SK-N-SH treated with all-trans-retinoic acid at 6 μM for 48 hours (cell line): ENCODE results near the gene ACBD6.
"Not testable (repeated sequence)": the region's sequence is repeated elsewhere in the genome, so short reads cannot be mapped to it uniquely, and the experiment has no call there.

Experiments
- ZFP30 ChIP-seq: fragments of 450-650 bp; formaldehyde crosslinking; IDR thresholded peaks from 2 replicates; pipeline ENCODE4 v1.5.0; 2022; ENCODE audit warnings: mild to moderate bottlenecking, moderate library complexity
- TF ChIP-seq, protein P1 (sequence below): fragments of 250-450 bp; sonication (Bioruptor Pico); IDR thresholded peaks from 2 replicates; pipeline ENCODE4 v1.8.0; 2021; ENCODE audit warnings: low read depth, mild to moderate bottlenecking, moderate library complexity, borderline replicate concordance
- TF ChIP-seq, protein P2 (sequence below): fragments of 250-450 bp; sonication (Bioruptor Pico); IDR thresholded peaks from 2 replicates; pipeline ENCODE4 v1.5.1; 2021; ENCODE audit warnings: mild to moderate bottlenecking, moderate library complexity

DNA sequence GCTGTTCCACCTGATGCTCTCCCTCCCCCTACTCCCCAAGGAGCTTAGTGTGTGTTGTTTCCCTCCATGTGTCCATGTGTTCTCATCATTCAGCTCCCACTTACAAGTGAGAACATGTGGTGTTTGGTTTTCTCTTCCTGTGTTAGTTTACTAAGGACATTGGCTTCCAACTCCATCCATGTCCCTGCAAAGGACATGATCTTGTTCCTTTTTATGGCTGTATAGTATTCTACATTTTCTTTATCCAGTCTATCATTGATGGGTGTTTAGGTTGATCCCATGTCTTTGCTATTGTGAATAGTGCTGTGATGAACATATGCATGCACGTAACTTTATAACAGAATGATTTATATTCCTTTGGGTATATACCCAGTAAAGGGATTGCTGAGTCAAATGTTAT lies 81.2 kb downstream of the ACBD6 start:
- TF ChIP-seq, protein P1, sequence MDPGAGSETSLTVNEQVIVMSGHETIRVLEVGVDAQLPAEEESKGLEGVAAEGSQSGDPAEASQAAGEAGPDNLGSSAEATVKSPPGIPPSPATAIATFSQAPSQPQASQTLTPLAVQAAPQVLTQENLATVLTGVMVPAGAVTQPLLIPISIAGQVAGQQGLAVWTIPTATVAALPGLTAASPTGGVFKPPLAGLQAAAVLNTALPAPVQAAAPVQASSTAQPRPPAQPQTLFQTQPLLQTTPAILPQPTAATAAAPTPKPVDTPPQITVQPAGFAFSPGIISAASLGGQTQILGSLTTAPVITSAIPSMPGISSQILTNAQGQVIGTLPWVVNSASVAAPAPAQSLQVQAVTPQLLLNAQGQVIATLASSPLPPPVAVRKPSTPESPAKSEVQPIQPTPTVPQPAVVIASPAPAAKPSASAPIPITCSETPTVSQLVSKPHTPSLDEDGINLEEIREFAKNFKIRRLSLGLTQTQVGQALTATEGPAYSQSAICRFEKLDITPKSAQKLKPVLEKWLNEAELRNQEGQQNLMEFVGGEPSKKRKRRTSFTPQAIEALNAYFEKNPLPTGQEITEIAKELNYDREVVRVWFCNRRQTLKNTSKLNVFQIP (CRISPR knock-in tag), result not testable (repeated sequence)
- TF ChIP-seq ZFP30 (CRISPR knock-in tag), result not testable (repeated sequence)
- TF ChIP-seq, protein P2, sequence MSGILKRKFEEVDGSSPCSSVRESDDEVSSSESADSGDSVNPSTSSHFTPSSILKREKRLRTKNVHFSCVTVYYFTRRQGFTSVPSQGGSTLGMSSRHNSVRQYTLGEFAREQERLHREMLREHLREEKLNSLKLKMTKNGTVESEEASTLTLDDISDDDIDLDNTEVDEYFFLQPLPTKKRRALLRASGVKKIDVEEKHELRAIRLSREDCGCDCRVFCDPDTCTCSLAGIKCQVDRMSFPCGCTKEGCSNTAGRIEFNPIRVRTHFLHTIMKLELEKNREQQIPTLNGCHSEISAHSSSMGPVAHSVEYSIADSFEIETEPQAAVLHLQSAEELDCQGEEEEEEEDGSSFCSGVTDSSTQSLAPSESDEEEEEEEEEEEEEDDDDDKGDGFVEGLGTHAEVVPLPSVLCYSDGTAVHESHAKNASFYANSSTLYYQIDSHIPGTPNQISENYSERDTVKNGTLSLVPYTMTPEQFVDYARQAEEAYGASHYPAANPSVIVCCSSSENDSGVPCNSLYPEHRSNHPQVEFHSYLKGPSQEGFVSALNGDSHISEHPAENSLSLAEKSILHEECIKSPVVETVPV, result not testable (repeated sequence)
